ENCODE results near the gene ST6GALNAC5.

Gene ST6GALNAC5

DNA sequence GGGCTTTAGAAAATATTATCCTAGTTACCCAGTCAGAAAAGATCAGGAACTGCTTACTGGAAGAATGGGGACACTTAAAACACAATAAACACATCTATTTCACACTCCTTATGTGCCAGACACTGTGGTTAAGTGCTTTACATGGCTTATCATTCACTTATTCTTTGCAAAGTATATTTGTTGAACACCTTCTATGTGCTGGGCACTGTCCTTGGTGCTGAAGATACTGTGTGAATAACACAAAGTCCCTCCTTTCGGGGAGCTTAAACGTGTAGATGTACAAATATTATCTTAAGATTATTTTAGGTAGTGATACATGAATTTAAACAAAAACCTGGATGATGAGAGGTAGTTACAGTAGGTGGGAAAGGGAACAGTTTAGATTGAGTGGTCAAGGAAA lies 169.3 kb downstream of the ST6GALNAC5 start:
- H3K4me3 ChIP-seq (ENCODE audit: control insufficient read depth, low read depth, low read length), result no peak overlapping the region
- DNase-seq (ENCODE audit: low read depth), result peak; percentile 61
- TF ChIP-seq, protein P1, sequence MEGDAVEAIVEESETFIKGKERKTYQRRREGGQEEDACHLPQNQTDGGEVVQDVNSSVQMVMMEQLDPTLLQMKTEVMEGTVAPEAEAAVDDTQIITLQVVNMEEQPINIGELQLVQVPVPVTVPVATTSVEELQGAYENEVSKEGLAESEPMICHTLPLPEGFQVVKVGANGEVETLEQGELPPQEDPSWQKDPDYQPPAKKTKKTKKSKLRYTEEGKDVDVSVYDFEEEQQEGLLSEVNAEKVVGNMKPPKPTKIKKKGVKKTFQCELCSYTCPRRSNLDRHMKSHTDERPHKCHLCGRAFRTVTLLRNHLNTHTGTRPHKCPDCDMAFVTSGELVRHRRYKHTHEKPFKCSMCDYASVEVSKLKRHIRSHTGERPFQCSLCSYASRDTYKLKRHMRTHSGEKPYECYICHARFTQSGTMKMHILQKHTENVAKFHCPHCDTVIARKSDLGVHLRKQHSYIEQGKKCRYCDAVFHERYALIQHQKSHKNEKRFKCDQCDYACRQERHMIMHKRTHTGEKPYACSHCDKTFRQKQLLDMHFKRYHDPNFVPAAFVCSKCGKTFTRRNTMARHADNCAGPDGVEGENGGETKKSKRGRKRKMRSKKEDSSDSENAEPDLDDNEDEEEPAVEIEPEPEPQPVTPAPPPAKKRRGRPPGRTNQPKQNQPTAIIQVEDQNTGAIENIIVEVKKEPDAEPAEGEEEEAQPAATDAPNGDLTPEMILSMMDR (conservative IDR thresholded peaks at IDR 0.05; ENCODE audit: control insufficient read depth, insufficient read depth, low read depth, low read length), result no peak

DNA sequence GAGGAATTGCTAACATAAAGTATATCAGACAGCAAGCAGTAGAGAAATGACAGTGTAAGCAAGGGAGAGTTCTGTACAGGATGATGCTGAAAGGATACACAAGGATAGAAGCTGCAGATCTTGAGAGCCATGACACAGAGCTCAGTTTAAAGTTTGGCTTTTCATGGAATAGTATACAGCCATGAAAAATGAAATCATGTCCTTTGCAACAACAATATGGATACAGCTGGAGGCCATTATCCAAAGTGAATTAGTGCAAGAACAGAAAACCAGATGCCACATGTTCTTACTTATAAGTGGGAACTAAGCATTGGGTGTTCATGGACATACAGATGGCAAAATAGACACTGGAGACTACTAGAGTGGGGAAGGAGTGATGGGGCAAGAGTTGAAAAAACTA lies 169.8 kb downstream of the ST6GALNAC5 start:
- TF ChIP-seq, protein P1 (conservative IDR thresholded peaks at IDR 0.05; ENCODE audit: control insufficient read depth, insufficient read depth, low read depth, low read length), result no peak
- no peak for DNase-seq (ENCODE audit: low read depth)
- H3K4me3 ChIP-seq (ENCODE audit: control insufficient read depth, low read depth, low read length), result no peak overlapping the region

DNA sequence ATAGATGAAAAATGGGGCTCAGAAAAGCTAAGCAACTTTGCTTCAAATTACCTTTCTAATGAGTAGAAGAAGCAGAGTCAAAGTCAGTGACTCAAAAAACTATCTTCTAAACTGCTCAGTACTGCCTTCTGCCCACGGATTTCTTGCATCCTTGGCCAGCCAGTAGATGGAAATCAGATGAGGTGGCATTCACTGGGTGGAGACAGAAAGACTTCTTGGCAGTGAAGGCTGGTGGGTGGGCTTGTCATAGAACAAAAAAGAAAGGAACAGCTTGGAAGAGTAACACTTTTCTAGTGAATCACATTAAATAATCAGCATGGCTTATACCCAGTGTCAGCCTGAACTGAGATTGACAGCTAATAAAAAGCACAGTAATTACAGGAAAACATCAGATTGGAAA lies 170.7 kb downstream of the ST6GALNAC5 start:
- H3K4me3 ChIP-seq (ENCODE audit: control insufficient read depth, low read depth, low read length), result no peak overlapping the region
- DNase-seq (ENCODE audit: low read depth), result peak; percentile 34
- TF ChIP-seq, protein P1 (conservative IDR thresholded peaks at IDR 0.05; ENCODE audit: control insufficient read depth, insufficient read depth, low read depth, low read length), result no peak

DNA sequence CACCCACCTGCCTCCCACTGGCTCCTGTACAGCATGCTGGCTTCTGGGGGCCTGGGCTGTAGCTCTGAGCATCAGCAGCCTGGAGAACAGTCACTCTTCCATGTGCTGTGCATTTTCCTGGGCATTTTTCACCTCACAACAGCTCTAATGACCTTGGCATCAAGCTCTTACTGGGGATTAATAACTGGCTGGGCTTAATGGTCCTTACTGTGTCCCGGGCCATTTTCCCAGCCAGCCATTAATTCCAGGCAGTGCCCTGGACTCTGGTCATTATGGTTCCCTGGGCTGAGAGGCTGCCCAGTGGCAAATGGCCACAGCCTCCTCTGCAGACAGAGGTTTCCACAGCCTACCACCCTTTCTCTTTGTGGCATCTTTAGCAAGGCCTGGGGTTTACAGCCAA lies 171.8 kb downstream of the ST6GALNAC5 start:
- no peak overlapping the region for H3K4me3 ChIP-seq (ENCODE audit: control insufficient read depth, low read depth, low read length)
- TF ChIP-seq, protein P1 (conservative IDR thresholded peaks at IDR 0.05; ENCODE audit: control insufficient read depth, insufficient read depth, low read depth, low read length), result no peak
- no peak for DNase-seq (ENCODE audit: low read depth)

DNA sequence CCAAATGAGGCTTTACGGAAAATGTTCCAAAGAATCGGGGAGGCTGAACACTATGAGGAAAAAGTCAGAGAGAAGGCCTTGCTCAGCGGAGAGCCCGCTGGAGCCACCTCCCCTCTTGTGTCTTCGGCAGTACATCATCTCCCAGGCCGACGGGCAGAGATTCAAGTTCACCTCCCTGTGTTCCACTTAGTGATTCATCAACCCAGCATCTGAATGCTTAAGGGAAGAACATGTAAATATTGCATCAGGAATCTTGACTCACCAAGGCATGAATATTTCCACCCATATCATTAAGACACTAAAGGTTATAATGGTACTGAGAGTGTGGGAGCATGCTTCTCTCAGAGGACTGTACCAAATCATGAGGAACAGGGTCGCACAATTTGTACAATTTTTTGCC lies 172.5 kb downstream of the ST6GALNAC5 start:
- peak; percentile 99 for DNase-seq (ENCODE audit: low read depth)
- H3K4me3 ChIP-seq (ENCODE audit: control insufficient read depth, low read depth, low read length), result no peak overlapping the region
- TF ChIP-seq, protein P1 (conservative IDR thresholded peaks at IDR 0.05; ENCODE audit: control insufficient read depth, insufficient read depth, low read depth, low read length), result no peak

DNA sequence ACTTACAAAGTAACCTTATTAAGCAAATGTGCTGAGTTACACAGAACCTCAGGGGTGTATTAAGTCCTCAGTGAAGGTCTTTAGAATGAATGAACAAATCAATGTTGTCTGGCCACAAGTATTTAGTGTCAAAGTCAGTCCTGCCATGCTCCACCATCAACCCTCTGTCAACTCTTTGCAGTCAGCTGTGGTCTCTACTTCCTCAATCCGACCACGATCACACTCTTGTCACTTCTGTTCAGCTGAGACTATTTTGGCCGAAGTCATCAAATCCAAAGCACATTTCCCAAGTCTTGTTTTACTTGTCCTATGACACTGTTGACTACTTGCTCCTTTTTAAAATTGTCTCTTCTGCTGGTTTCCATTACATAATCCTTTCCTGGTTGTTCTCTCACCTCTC lies 173.5 kb downstream of the ST6GALNAC5 start:
- no peak overlapping the region for H3K4me3 ChIP-seq (ENCODE audit: control insufficient read depth, low read depth, low read length)
- DNase-seq (ENCODE audit: low read depth), result no peak
- TF ChIP-seq, protein P1 (conservative IDR thresholded peaks at IDR 0.05; ENCODE audit: control insufficient read depth, insufficient read depth, low read depth, low read length), result no peak
